ENCODE data around the gene ENTPD2.

- TF ChIP-seq POLR2A (IDR thresholded peaks at IDR 0.05) (no peak), CTCF (IDR thresholded peaks at IDR 0.05 in 4 of 5, conservative IDR thresholded peaks at IDR 0.05 in 1 of 5) (no peak)
Measured at GRCh38 chr9:137030006-137030405, 23.9 kb downstream of the ENTPD2 start.
